ENCODE data around the gene IRX6. TPM values are rescaled to one million over a fixed set of nuclear protein-coding genes. Genes with fewer than 3 reads are reported as not detected.

The IRX6 gene
- total and polyA plus RNA-seq, 2 donors (not counting 3 experiments of a cell fraction or from before 2014, with no cell fraction given), result not detected

DNA sequence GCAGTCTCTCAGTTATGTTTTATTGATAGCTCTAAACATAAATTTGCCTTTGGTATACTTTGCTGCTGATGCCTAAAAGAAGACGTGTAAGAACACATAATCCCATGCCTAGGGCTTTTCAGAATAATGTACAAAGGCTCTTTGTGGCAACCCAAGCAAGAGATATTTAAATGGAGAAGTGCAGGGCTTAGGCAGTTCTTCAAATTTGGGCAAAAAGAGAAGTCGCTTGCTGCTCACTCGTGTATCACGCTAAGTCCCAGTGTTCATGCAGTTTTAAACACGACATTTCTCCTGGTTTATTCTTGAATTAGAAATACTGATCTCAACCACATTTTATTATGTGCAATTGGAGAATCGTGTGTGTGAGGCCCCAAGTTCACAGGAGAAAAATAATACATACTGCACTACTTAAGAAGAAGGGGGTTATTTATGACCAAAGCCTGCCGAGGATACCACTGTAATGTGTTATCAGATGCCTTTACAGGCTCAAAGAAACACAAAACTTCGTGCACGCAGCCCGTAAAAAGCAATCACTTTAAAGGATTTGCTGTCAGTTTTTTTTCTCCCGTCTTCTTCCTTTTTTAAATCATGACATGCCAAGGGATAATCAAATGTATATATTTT is 22.5 kb upstream of the IRX6 start:
- Histone ChIP-seq H3K9ac (replicated peaks; ENCODE audit: extremely low read depth, insufficient read depth, low read length) (no peak overlapping the region), H3K79me2 (ENCODE audit: control insufficient read depth, insufficient read depth, low read length) (no peaks in the 10 kb centered on the region), H3K27ac (ENCODE audit: insufficient read depth, low read depth, low read length) (no peak overlapping the region), H4K20me1 (replicated peaks; ENCODE audit: control insufficient read depth, extremely low read depth, insufficient read depth, low read length) (no peaks in the 10 kb centered on the region), H3K4me3 (replicated peaks in 1 of 3; ENCODE audit: insufficient read depth in 1 of 3, low read depth in 1 of 3, low read length in 3 of 3) (no peak overlapping the region), H3K27me3 (ENCODE audit: control insufficient read depth in 2 of 2, insufficient read depth in 2 of 2, low read length in 2 of 2) (no peaks in the 10 kb centered on the region), H3K4me1 (ENCODE audit: control insufficient read depth, extremely low read depth, insufficient read depth, low read length) (no peaks in the 10 kb centered on the region), H3K4me2 (ENCODE audit: insufficient read depth, low read length) (no peak overlapping the region), H2AFZ (ENCODE audit: low read depth, low read length) (no peak overlapping the region), H3K36me3 (ENCODE audit: control insufficient read depth in 2 of 2, extremely low read depth in 1 of 2, insufficient read depth in 2 of 2, low read length in 2 of 2) (no peaks in the 10 kb centered on the region), H3K9me1 (replicated peaks; ENCODE audit: control insufficient read depth, extremely low read depth, insufficient read depth, low read length) (no peaks in the 10 kb centered on the region), H3K9me3 (replicated peaks; ENCODE audit: control insufficient read depth, insufficient read depth, low read length) (no peaks in the 10 kb centered on the region)
- TF ChIP-seq GATA2 (IDR thresholded peaks at IDR 0.05; ENCODE audit: insufficient read depth, insufficient read length, low read depth, low read length), result no peak
- TF ChIP-seq POLR2AphosphoS5 (IDR thresholded peaks at IDR 0.05; ENCODE audit: insufficient read depth, low read depth, low read length), result no peak
- TF ChIP-seq, protein P1, sequence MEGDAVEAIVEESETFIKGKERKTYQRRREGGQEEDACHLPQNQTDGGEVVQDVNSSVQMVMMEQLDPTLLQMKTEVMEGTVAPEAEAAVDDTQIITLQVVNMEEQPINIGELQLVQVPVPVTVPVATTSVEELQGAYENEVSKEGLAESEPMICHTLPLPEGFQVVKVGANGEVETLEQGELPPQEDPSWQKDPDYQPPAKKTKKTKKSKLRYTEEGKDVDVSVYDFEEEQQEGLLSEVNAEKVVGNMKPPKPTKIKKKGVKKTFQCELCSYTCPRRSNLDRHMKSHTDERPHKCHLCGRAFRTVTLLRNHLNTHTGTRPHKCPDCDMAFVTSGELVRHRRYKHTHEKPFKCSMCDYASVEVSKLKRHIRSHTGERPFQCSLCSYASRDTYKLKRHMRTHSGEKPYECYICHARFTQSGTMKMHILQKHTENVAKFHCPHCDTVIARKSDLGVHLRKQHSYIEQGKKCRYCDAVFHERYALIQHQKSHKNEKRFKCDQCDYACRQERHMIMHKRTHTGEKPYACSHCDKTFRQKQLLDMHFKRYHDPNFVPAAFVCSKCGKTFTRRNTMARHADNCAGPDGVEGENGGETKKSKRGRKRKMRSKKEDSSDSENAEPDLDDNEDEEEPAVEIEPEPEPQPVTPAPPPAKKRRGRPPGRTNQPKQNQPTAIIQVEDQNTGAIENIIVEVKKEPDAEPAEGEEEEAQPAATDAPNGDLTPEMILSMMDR (IDR thresholded peaks at IDR 0.05; ENCODE audit: extremely low read depth in 1 of 2, insufficient read depth in 1 of 2, low read depth in 1 of 2, low read length in 2 of 2), result no peak
- TF ChIP-seq POLR2A (IDR thresholded peaks at IDR 0.05; ENCODE audit: low read depth, low read length), result no peak
- TF ChIP-seq MYC (IDR thresholded peaks at IDR 0.05; ENCODE audit: low read depth, low read length), result no peak
- TF ChIP-seq, protein P2, sequence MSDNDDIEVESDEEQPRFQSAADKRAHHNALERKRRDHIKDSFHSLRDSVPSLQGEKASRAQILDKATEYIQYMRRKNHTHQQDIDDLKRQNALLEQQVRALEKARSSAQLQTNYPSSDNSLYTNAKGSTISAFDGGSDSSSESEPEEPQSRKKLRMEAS (IDR thresholded peaks at IDR 0.05; ENCODE audit: insufficient read depth, insufficient read length), result no peak
- no peak for TF ChIP-seq EZH2 (IDR thresholded peaks at IDR 0.05; ENCODE audit: borderline replicate concordance, low read depth, low read length, severe bottlenecking)
- no peak for TF ChIP-seq FOS (IDR thresholded peaks at IDR 0.05; ENCODE audit: borderline replicate concordance, insufficient read depth, low read length)
- TF ChIP-seq JUN (IDR thresholded peaks at IDR 0.05; ENCODE audit: borderline replicate concordance, insufficient read depth, insufficient read length, low read depth), result no peak
- dilution Hi-C loops (cut with MboI; ENCODE audit: extremely low pct_ligation_motif_present, low sequenced_read_pairs), result no loop called here
- DNase-seq (ENCODE audit: low read depth, low spot score), result no peak
- no peak for FAIRE-seq
- BruUV-seq (replicated peaks), result no TSS peak
- ChIA-PET CTCF (no interaction called here), POLR2A (no interaction called here)
- intact Hi-C loops (cut with micrococcal nuclease), result no loop called here

Measured in endothelial cell of umbilical vein (primary cell).